ENCODE results near the gene GAS2L3. TPM values are rescaled to one million over a fixed set of nuclear protein-coding genes. Genes with fewer than 3 reads are reported as not detected.
"Not testable (repeated sequence)": the region's sequence is repeated elsewhere in the genome, so short reads cannot be mapped to it uniquely, and the experiment has no call there.

GAS2L3 gene
- total RNA-seq, 1 experiment from 2014 or later = 33.0 TPM

DNA sequence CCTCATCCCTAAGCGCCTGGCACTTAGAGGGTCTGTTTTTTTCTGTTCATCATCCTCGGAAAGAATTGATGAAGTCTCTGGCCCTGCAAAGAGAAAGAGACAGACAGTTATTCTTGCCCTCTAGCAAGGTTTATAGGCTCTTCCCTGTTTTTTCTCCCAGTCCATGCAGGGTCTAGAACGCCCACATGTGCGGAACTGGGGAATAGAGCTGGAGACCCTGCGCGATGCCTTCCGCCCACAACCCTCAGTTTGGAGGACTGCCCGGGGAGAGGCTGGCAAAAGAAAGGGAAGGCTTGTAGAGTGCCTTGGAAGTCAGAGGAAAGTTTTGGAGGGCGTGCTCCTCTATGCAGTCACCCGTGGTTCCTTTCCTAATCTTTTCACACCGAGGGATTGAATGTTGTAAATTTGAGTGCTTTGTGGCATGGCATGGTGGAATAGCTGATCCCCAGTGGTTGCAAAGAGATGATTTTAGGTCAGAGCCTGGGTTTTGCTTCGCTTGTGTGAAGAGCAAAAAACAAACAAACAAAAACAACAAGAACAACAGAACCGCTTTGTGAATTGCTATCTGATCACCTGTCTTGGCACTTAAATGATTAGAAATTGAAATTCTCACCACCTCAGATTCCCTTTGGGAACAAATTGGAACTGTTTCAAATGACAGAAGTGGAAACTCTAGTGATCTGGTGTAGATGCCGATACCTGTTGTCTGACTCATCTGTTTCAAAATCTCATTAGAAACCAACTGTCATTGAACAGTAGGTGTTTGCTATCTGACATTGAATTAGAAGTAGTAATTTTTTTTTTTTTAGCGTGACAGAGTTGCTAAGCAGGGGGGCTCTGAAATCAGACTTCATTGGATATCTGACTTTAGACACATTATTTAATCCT is 947 bp downstream of the GAS2L3 start:
- DNase-seq (ENCODE audit: low spot score) = peak; percentile 21

DNA sequence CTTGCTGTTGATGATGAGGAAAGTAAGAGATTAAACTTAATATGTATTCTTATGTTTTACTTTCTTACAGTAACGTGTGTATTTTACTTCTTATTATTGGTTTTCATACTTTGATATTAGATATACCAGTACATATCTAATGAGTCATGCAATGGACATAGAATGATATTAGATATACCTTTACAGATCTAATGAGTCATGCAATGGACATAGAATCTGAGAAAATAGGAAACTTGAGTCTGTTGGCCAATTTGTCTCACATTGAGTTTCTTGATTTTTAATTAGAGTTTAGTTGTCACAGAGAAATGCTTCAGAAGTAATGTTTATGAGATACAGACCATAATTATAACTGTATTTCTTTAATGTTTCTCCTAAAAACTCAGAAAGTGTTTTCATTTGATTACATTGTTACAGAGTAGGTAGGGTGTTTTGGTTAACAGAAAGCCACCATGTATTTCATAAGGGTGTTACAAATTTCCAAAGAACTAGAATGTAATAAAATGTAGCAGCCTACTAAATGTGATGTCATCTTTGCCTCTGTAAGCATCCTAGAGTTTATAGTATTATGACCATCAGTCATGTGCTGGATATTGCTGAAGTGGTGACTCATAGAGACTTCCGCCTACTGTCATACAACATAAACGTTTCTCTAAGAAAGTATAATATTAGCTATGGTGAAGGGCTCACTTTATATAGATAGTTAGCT is 3.0 kb downstream of the GAS2L3 start:
- DNase-seq (ENCODE audit: low spot score) = peak; percentile 80

DNA sequence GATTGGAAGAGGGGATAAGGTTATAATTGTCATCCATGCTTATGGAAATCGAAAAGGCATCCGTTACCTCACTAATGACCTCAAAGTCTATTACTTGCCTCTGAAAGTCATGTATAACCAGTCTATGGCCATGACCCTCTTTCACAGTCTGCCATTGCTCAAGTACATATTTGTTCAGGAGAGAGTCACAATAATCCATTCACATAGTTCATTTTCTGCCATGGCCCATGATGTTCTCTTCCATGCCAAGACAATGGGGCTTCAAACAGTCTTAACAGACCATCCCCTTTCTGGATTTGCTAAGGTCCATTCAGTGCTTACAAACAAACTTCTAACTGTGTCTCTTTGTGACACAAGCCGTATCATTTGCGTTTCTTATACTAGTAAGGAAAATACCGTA is 5.4 kb downstream of the GAS2L3 start:
- DNase-seq (ENCODE audit: low spot score) = no peak

DNA sequence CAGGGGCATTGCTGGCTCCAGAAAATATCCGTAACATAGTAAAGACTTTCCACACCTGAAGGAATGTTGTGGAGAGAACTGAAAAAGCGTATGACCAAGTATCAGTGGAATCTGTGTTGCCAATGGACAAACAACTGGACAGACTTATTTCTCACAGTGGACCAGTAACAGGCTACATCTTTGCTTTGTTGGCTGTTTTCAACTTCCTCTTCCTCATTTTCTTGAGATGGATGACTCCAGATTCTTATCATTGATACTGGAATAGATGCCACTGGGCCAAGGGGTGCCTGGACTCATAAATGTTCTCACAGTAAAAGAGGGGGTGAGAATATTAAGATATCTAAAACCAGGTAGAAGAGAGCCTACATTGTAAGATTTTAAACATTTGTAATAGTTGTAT is 6.4 kb downstream of the GAS2L3 start:
- DNase-seq (ENCODE audit: low spot score) = no peak

- DNase-seq (ENCODE audit: low spot score) = no peak
Measured at GRCh38 chr12:100584256-100584655, 10.8 kb downstream of the GAS2L3 start.

GRCh38 chr12:100591979-100592378 is 18.5 kb downstream of the GAS2L3 start:
- no peak for DNase-seq (ENCODE audit: low spot score)

- DNase-seq (ENCODE audit: low spot score) = peak; percentile 8
Measured at GRCh38 chr12:100593490-100593889, 20.0 kb downstream of the GAS2L3 start.

DNA sequence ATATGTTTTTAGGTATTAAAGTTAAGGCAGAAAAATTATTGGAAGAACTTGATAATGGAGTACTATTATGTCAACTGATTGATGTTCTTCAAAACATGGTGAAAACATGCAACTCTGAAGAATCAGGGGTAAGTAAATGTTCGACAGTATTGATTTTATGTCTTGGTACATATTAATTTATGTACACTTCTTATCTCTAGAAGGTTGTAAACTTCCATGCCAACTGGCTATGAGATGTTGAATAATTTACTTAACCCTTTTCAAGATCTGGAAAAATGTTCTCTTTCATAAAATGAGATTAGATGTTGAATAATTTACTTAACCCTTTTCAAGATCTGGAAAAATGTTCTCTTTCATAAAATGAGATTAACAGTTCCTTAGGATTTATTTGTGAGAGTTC is 28.1 kb downstream of the GAS2L3 start:
- no peak for DNase-seq (ENCODE audit: low spot score)

- not testable (repeated sequence) for DNase-seq (ENCODE audit: low spot score)
Measured at GRCh38 chr12:100602997-100603396, 29.5 kb downstream of the GAS2L3 start.

GRCh38 chr12:100608776-100609175 is 35.3 kb downstream of the GAS2L3 start:
- DNase-seq (ENCODE audit: low spot score) = no peak

- no peak for DNase-seq (ENCODE audit: low spot score)
Measured at GRCh38 chr12:100610666-100611430, 37.4 kb downstream of the GAS2L3 start.

GRCh38 chr12:100612606-100613005 is 39.1 kb downstream of the GAS2L3 start:
- no peak for DNase-seq (ENCODE audit: low spot score)

GRCh38 chr12:100624571-100624970 is 51.1 kb downstream of the GAS2L3 start:
- no peak for DNase-seq (ENCODE audit: low spot score)

GRCh38 chr12:100632445-100632892 is 59.0 kb downstream of the GAS2L3 start:
- DNase-seq (ENCODE audit: low spot score) = no peak

- DNase-seq (ENCODE audit: low spot score) = not testable (repeated sequence)
Measured at GRCh38 chr12:100633082-100633785, 59.8 kb downstream of the GAS2L3 start.

DNA sequence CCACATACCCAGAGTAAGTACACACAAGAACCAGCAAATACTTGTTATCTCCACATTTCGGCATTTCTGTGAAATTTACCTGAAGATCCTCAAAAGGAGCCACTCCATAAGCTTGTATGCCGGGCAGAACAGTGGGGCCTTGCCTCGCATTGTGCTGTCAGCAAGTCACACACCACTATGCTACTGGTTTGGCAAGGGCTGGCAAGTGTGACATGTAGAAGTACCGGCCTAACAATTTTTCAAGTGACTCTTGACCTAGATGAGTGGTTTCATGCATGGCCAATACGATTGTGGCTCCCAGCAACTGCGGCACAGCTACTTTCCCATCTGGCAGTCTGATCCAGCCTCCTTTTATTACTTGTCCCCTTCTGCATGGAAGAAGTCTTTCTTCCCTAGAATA is 69.8 kb downstream of the GAS2L3 start:
- DNase-seq (ENCODE audit: low spot score) = no peak

GRCh38 chr12:100646896-100647295 is 73.4 kb downstream of the GAS2L3 start:
- DNase-seq (ENCODE audit: low spot score) = no peak

DNA sequence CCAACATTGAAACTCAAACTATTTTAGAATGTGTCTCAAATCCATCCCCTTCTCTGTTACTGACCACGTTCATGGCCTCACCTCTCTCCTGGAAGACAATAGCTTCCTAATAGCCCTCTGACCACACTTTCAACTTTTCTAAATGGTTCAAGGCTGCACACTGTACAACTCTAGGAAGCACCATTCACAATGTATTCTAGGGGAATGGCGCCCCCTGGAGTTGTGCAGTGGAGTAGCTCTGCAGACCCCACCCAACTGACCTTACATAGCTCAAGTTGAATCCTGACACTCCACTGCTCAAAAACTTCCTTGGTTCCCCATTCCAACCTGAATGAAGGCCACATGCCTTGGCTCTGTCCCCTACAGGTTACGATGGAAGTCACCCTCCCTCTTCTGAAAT is 77.6 kb downstream of the GAS2L3 start:
- no peak for DNase-seq (ENCODE audit: low spot score)

DNA sequence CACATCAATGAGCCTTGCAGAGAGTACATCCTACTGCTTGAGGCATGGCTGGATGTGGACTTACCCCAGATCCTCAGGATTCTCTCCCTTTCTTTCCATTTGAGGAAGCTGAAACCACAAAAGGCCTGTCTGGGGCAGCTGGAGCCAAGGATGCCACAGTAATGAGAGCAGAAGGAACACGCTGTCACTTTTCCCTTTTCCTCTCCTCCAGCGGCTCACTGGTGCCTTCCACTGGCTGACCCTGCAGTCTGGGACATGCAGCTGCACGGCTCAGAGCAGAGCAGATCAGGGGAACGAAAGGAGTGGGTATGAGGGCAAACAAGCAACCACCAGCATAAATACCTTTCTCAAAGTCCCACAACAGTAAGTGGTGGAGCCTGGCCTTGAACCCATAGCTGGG is 78.2 kb downstream of the GAS2L3 start:
- DNase-seq (ENCODE audit: low spot score) = no peak

DNA sequence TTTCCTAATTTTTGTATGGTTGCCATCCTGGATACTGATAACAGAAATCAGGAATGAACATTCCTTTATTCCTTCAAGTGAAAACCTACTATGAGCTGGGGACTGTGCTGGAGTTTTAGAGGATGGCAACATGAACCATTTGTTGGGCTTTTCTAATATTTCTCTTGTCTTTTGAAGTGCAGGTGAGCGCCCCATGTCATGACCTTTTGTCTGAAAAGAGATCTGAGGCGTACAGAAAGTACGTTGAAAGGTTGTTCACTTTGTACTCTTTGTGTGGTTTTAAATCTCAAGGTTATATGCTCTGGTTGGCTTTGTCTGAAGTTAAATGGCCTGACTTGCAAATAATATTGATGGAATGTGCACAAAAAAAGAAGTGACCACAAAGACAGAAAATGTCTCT is 79.0 kb downstream of the GAS2L3 start:
- no peak for DNase-seq (ENCODE audit: low spot score)

GRCh38 chr12:100656141-100656540 is 82.7 kb downstream of the GAS2L3 start:
- DNase-seq (ENCODE audit: low spot score) = no peak

GRCh38 chr12:100656856-100657255 is 83.4 kb downstream of the GAS2L3 start:
- no peak for DNase-seq (ENCODE audit: low spot score)
